ENCODE results near the gene BIRC6.
"Not testable (repeated sequence)": the region's sequence is repeated elsewhere in the genome, so short reads cannot be mapped to it uniquely, and the experiment has no call there.

BIRC6 gene, protein sequence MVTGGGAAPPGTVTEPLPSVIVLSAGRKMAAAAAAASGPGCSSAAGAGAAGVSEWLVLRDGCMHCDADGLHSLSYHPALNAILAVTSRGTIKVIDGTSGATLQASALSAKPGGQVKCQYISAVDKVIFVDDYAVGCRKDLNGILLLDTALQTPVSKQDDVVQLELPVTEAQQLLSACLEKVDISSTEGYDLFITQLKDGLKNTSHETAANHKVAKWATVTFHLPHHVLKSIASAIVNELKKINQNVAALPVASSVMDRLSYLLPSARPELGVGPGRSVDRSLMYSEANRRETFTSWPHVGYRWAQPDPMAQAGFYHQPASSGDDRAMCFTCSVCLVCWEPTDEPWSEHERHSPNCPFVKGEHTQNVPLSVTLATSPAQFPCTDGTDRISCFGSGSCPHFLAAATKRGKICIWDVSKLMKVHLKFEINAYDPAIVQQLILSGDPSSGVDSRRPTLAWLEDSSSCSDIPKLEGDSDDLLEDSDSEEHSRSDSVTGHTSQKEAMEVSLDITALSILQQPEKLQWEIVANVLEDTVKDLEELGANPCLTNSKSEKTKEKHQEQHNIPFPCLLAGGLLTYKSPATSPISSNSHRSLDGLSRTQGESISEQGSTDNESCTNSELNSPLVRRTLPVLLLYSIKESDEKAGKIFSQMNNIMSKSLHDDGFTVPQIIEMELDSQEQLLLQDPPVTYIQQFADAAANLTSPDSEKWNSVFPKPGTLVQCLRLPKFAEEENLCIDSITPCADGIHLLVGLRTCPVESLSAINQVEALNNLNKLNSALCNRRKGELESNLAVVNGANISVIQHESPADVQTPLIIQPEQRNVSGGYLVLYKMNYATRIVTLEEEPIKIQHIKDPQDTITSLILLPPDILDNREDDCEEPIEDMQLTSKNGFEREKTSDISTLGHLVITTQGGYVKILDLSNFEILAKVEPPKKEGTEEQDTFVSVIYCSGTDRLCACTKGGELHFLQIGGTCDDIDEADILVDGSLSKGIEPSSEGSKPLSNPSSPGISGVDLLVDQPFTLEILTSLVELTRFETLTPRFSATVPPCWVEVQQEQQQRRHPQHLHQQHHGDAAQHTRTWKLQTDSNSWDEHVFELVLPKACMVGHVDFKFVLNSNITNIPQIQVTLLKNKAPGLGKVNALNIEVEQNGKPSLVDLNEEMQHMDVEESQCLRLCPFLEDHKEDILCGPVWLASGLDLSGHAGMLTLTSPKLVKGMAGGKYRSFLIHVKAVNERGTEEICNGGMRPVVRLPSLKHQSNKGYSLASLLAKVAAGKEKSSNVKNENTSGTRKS (N-terminal part only)

DNA sequence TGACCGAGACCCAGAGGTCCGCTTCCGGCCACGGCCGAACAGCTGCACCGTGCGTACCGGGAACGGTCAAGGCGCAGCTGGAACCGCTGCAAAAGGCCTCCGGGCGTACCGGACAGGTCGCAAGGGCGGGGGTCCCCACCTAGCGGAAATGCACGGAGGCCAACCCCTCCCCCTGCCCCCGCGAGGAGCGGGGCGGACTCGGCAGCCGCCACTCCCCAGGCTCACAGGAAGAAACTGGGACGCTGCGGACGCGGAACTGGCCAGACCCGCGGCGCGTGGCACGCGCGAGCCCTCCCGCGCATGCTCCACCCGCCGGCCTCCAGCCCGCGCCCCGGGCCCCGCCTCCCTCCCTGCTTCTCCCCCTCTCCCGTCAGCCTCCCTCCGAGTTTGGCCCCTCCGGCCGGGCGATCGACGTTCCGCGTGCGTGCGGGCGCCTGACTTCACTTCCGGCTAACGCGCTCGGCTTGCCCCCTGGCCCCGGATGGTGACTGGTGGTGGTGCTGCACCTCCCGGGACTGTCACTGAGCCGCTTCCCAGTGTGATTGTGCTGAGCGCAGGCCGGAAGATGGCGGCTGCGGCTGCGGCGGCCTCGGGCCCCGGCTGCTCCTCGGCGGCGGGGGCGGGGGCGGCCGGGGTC lies at the start of gene BIRC6:
Gene BIRC6 (plus strand): TSS at position 343 of the 637 bp plus-strand sequence. CDS start 139 bp downstream, at position 482.
- peak; percentile 99 for DNase-seq

DNA sequence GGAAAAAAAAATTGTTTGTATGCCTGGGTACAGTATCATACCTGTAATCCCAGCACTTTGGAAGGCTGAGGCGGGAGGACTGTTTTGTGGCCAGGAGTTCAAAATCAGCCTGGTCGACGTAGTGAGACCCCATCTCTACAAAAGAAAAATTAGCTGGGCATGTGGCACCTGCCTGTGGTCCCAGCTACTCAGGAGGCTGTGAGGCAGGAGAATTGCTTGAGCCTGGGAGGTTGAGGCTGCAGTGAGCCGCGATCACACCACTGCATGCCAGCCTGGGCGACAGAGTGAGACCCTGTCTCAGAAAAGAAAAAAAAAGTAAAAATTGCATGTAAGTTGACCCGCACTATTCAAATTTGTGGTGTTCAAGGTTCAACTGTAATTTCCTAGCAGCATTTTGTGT lies 46.2 kb upstream of the BIRC6 start:
- DNase-seq, result no peak

DNA sequence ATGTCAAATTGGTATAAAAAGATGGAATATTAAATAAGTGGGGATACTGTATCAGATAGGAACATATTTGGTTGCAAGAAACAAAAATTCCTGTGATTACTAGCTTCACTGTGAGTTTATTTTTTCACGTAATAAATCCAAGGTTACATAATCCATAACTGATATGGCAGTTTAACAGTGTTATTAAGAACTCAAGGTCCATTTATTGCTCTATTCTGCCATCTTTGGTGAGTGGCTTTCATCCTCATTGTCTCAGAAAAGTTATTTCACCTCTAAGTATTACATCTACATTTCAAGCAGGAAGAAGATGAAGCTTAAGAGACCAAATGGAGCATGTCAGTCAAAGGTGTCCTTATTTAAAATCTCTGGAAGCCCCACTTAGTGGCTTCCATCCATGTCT lies 41.9 kb upstream of the BIRC6 start:
- DNase-seq, result no peak

DNA sequence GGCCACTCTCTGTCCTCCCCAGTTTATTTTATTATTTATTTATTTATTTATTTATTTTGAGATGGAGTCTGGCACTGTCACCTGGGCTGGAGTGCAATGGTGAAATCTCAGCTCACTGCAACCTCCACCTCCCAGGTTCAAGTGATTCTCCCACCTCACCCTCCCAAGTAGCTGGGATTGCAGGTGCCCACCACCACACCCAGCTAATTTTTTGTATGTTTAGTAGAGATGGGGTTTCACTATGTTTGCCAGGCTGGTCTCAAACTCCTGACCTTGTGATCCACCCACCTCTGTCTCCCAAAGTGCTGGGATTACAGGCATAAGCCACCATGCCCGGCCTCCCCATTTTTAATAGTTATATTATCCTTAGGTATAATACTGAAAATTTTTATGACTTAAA lies 28.1 kb upstream of the BIRC6 start:
- DNase-seq, result not testable (repeated sequence)

DNA sequence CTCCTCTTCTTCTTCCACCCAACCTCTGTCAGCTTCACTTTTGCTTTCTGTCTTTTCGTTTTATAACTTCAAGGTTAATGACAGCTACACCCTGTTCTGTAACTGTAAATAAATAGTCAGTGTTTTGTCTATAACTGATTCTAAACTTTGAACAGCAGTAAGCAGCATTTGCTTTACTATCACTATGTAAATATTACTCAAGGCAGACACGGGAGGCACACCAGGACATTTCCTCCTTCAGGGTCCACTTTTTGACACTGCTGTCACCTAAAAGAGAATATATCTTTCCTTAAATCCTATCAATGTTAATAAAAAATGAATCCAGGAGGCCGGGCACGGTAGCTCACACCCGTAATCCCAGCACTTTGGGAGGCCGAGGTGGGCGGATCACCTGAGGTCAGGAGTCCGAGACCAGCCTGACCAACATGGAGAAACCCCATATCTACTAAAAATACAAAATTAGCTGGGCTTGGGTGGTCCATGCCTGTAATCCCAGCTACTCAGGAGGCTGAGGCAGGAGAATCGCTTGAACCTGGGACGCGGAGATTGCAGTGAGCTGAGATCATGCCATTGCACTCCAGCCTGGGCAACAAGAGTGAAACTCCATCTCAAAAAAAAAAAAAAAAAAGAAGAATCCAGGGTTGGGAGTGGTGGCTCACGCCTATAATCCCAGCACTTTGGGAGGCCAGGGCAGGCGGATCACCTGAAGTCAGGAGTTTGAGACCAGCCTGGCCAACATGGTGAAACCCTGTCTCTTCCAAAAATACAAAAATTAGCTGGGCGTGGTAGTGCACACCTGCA lies 27.4 kb upstream of the BIRC6 start:
- DNase-seq, result not testable (repeated sequence)

DNA sequence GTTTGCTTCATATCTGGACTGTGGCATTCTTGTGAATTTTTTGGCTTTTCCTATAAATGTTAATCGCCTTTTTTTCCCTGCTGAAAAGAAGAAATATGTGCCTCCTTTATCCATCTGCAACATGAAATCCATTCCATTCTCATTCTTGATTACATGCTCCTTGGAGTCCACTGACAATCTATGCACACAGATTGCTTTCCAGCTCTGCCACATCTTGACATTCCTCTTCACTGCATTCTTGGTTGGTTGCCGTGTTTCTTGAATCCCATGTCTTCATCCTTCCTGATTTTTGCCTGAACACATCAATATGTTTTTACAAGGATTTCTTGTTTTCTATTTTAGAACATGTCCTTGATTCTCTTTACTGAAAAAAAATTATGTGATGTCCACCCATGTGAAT lies 26.7 kb upstream of the BIRC6 start:
- DNase-seq, result no peak

DNA sequence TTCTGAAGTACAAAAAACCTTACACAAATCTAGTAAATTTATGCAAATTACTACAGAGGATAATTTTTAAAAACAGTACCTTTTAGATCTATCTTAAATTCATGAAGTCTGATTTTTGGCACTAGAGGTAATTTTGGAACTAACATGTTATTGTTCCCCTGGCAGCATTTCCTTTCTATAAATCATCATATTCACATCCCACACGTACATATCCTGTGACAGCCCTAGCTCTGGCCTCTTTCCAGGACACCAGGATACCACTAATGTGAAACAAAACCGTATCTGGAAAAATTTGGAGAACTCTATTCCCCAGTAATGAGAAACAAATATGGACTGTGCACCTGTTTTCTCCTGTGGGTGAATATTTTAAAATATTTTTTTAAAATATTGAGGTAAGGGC lies 14.0 kb upstream of the BIRC6 start:
- DNase-seq, result no peak

DNA sequence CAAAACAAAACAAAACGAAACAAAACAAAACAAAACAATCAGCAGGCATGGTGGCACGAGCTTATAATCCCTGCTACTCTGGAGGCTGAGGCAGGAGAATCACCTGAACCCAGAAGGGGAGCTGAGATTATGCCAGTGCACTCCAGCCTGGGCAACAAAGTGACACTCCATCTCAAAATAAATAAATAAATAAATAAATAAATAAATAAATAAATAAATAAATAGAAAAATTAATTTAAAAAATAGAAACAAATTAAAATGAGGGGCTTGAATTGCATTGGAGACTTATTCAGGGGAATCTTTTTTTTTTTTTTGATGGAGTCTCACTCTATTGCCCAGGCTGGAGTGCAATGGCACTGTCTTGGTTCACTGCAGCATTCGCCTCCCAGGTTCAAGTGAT lies 6.0 kb upstream of the BIRC6 start:
- DNase-seq, result not testable (repeated sequence)

DNA sequence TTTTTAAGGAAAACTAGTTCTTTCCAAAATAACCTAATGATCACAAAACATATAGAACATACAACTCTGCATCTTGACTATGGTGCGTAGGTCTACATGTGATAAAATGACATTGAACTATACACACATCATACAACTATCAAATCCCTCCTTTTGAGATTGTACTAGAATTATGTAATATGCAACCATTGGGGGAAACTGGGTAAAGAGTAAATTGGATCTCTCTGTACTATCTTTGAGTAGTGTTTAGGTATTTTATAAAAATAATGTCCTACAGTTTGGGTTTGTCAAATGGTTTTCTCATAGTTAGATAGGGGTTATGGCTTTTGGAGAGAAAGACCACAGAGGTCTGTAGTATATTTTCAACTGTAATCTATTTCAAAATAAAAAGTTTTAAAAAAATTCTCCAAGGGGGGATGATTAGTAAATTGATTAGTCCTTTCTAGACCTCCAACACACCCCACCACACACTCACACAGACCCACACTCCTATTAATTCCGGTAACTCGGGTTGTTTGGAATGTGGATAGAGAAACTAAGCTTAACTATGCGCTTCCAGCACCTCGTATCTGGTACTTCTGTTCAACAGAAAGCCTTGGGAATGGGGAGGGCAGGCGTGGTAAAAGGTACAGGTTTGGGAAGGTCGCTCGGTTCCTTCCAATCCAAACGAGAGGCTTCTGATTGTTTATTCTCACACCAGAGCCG lies 695 bp upstream of the BIRC6 start:
- DNase-seq, result no peak

DNA sequence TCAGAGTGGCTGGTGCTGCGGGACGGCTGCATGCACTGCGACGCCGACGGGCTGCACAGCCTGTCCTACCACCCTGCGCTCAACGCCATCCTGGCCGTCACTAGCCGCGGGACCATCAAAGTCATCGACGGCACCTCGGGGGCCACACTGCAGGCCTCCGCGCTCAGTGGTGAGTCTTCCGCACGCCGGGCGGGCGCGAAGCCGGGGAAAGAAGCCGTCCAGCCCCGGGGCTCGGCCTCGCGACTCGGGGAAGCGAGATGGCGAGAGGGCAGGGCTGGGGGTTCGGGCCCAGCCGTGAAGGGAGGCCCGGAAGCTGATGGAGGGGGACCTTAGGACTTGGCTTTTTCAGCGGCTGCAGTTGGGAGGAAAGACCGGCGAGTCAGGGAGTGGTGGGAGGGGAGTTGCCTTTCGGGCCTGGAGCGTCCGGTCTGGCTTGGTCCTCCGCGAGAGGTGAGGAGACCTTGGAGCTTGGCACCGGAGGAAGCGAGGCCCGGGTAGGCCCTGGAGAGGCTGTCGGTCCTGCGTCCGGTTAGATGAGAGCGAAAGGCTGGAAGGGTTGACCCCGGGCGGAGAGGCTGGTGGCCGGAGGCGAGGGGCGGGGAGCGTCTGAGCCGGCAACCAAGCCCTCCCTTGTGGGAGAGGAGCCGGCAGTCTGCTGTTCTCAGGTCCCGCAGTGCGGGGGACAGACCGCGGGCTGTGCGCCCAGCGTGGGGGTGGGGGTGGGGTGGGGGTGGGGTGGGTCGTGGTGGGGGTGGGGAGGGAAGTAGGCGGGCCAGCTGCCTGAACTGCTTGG lies 691 bp downstream of the BIRC6 start:
- peak; percentile 50 for DNase-seq

DNA sequence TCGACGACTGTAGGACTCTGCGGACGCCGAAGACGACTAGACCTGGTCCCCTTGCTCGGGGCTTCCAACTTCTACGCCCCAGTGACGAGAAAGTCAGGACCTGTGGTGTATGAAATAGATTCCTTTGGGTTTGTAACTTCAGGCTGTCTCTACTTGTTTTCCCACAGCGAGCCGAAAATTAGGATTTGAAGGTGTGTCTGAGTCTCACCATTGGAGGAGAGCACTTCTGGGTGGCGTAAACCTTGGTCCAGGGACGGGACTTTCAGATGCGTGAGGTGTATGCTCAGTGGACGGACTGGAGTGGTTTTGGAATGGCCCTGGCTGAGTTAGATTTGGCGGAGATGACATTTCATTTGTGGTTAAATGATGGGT lies 1.3 kb downstream of the BIRC6 start:
- peak; percentile 38 for DNase-seq

DNA sequence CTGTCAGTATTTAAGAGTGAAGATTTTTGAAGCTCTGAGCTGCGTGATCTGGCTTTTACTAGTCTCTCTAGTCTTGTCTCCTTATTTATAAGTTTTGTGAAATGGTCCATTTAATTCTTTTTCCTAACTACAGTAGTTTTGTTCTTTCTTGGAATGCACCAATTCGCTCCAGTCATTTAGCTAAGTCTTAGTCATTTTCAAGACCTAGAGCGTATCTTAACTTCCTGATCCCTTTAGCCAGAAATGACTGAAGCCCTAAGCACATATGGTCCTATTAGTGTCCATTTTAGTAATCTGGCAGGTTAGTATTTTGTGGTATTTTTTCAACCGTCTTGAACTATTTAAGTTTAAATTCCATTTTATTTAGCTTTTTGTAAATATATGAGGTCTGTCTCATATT lies 3.6 kb downstream of the BIRC6 start:
- peak; percentile 49 for DNase-seq

DNA sequence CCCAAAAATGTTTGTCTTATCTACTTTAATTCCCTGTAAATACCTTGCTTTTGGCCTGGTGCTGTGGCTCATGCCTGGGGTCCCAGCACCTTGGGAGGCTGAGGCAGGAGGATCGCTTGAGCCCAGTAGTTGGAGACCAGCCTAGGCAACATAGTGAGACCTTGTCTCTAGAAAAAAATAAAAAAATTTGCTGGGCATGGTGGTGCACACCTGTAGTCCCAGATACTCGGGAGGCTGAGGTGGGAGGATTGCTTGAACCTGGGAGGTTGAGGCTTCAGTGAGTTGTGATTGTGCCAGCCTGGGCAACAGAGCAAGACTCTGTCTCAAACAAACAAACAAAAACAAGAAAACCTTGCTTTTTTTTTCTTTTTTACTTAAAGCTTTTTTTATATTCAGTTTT lies 6.2 kb downstream of the BIRC6 start:
- not testable (repeated sequence) for DNase-seq

DNA sequence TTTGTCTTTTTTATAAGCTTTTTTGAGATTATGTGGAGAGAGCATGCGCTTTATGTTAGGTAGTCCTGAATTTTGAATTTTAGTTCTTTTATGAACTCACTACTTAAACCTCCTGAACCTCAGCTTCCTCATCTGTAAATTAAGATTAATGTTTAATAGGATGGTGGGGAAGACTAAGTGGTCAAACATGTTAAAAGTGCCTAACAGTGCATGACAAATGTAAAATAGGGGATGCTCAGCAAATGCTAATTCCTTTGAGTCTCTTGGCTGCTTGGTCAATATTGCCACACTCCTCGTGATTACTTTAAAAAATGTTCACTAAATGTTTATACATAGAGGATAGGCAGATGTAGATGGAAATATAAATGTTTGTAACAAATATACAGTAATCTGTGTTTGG lies 6.8 kb downstream of the BIRC6 start:
- no peak for DNase-seq

DNA sequence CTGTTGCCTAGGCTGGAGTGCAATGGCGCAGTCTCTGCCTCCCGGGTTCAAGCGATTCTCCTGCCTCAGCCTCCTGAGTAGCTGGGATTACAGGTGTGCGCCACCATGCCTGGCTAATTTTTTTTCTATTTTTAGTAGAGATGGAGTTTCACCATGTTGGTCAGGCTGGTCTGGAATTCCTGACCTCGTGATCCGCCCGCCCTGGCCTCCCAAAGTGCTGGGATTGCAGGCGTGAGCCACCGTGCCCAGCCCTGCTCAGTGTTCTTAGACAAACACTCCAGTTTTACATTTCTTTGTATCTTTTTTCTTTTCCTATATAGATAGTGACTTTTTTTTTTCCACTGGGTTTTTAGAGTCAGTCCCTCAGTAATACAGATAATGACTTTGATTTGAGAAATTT lies 7.5 kb downstream of the BIRC6 start:
- not testable (repeated sequence) for DNase-seq

DNA sequence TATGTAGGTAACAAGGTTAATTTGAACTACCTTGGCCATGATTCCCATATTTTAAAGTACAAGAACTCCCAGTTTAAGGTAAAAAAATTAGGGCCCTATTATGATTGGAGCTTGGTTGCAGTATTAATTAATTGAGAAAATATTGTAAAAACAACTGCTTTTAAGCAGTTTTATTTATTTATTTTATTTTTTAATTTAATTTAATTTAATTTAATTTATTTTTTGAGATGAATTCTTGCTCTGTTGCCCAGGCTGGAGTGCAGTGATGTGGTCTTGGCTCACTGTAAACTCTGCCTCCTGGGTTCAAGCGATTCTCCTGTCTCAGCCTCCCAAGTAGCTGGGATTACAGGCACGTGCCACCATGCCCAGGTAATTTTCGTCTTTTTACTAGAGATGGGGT lies 8.9 kb downstream of the BIRC6 start:
- not testable (repeated sequence) for DNase-seq

DNA sequence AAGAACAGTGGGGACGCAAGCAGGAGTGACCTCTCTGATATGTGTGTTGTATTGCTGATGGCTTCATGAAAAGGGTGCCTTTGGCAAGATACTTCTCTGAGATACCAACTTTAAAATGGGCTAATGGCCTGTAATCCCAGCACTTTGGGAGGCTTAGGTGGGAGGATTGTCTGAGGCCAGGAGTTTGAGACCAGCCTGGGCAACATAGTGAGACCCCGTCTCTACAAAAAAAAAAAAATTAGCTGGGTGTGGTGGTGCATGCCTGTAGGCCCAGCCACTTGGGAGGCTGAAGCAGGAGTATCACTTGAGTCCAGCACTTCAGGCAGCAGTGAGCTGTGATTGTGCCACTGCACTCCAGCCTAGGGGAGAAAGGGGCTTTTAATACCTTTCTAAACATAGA lies 9.8 kb downstream of the BIRC6 start:
- DNase-seq, result no peak

DNA sequence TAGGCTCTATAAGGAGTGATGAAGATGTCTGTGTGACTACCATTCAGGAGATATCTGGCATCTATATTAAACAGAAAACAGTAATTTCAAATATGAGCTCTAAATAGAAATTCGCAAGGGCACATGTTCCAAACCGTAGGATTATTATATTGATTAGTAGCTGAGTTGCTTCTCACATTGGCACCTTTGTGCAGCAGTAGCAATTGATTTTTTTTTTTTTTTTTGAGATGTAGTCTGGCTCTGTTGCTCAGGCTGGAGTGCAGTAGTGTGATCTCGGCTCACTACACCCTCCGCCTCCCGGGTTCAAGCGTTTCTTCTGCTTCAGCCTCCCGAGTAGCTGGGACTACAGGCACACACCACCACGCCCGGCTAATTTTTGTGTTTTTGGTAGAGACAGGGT lies 12.4 kb downstream of the BIRC6 start:
- DNase-seq, result no peak

DNA sequence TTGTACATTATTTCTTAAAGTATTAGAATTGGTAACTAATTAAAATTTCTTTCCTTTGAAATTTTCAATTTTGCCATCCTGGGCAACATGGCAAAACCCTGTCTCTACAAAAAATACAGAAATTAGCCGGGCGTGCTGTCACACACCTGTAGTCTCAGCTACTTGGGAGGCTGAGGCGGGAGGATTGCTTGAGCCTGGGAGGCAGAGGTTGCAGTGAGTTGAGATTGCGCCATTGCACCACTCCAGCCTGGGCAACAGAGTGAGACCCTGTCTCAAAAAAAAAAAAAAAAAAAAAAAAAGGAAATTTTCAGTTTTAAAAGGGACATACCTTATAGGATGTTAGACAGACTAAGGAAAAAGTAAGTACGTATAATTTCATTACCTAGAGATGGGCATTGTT lies 14.1 kb downstream of the BIRC6 start:
- not testable (repeated sequence) for DNase-seq

DNA sequence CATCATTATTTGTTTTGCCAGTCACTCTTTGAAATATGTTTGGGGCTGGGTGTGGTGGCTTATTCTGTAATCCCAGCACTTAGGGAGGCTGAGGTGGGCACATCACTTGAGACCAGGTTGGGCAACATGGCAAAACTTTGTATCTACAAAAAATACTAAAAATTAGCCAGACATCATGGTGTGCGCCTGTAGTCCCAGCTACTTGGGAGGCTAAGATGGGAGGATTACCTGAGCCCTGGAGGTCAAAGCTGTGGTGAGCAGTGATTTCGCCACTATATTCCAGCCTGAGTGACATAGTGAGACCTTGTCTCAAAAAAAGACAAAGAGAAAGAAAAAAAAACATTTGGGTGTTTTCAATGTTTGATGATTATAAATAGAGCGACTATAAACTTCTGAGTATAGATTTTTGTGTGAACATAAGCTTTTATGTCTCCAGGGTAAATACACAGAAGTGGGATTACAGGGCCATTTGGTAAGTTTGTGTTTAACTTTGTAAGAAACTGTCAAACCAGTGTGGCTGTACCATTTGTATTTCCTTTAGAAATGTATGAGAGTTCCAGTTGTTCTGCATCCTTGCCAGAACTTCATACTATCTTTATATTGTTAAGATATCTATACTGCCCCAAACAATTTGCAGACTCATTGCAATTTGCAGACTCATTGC lies 15.8 kb downstream of the BIRC6 start:
- DNase-seq, result no peak

Measured in activated CD4-positive, alpha-beta T cell treated with anti-CD3 and anti-CD28 coated beads, Interleukin-10, Interleukin-2, amounts not matched to agents 100 ng/mL and 50 ng/mL, durations not matched to agents 16 hours and 8 hours (primary cell).